Stimulated activated CD4-positive, alpha-beta T cell treated with anti-CD3 and anti-CD28 coated beads, Interleukin-2, amount 100 ng/mL, for 4 hours (primary cell): ENCODE measurements around the gene KRT37.

ENCODE experiments used
- DNase-seq: peaks from one replicate; pipeline ENCODE4 v3.0.0-alpha.2; 2020; ENCODE audit warnings: low read depth

KRT37 gene

DNA sequence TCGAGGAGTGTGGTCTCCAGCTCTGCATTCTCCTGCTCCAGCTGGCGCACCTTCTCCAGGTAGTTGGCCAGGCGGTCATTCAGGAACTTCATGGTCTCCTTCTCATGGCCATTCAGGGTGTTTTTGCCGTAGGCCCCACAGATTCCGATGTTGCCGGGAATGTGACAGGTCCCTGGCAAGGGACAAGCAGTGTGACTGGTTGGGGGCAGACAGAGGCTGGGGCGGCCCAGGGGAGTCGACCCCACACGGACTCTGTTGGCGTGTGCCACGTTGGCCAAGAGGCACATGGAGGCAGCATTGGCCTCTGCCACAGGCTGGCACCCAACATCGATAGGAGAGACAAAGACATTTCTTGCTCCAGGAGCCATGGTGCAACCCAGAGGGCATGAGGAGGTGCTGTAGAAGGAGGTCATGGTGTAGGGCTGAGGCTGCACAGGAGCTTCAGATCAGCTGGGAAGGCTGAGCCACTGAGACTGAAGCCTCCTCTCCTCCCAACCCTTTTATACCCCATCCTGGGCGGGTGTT lies at the start of gene KRT37:
KRT37 (minus strand) TSS at position 475 of the 525 bp plus-strand sequence; CDS start at position 413, 62 bp downstream.
- no peak for DNase-seq

DNA sequence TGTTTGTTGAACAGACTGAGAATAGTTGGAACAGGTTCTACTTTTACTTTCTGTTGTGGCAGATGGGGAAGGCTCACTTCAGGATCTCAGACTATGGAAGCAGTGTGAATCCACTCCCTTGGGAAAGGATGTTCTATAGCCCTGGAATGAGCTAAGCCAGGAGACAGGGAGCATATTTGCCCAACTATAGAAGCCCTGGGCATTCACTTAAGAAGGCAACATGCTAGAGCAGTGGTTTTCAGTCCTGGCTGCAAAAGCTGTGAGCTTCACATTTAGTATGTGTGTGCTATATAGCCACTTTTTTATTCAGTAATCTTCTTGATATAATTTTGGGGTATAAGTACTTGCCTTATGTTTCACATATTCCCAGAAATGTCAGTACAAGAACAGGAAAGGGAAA lies 44.0 kb upstream of the KRT37 start:
- no peak for DNase-seq

DNA sequence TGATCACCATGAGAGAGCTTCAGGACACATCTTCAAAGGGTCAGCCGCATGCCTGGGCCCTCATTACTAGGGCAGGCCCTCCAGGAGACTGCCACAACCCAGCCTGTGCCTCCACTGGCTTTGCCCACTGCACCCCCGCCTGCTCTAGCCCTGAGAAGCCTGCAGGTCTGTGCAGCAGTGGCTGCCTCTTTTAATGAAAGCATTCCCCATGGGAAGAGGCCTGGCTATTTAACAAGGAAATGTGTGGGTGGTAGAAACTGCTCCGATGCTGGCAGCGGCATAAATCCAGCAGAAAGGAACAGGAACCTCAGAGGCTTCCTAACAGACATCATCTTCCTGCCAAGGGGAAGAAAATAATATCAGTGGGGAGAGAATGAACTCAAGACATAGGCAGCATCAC lies 43.2 kb upstream of the KRT37 start:
- no peak for DNase-seq

DNA sequence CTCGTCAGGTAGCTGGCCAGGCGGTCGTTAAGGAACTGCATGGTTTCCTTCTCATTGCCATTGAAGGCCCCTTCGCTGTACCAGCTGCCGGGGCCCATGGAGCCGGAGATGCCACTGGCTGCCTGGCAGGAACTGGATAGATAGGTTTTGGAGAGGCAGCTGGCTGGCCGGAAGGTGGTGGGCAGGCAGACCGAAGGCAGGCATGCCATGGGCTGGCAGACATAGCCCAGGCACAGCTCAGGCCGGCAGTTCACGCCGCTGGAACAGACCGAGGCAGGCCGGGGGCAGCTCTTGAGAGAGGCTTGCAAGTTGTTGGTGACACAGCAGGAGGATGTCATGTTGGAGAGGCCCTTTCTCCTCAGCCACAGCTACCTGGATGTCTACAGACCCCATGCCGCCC lies 42.6 kb upstream of the KRT37 start, which contains the start of gene KRT32:
KRT32 (minus strand) TSS at position 399 of the 400 bp plus-strand sequence; CDS start at position 338, 61 bp downstream.
- no peak for DNase-seq

DNA sequence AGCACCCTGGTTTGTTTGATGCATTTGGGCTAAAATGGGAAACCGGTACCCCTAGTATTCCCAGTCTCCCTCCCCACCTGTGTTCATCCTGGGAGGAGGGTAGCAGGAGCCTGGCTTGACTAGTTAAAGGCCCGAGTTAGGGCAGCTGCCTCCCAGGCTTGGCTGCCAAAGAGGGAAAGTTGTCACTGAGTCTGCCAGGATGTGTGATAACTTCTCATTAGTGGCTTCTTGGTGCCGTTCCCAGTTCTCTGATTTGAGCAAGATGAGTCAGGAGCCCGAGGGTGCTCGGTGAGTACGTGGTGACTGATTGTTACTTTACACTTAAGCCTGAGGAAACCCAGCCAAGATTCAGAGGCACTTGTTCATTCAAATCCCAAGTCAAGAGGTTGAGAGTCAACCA lies 40.3 kb upstream of the KRT37 start:
- no peak for DNase-seq

DNA sequence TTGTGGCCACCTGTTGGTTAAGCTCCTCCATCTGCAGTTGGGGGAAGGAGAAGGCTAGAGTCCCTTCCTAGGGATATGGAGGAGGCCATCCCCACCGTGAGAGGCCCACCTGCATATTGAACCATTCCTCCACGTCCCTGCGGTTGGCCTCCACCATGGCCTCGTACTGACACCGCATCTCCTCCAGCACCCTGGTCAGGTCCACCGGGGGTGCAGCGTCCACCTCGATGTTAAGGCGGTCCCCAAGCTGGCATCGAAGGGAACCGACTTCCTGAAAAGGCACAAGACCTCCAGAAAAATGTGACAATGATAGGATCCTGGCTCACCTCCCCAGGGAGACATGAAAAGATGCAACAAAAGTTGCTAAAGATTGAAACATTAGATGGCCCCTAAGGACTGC lies 39.8 kb upstream of the KRT37 start:
- no peak for DNase-seq

DNA sequence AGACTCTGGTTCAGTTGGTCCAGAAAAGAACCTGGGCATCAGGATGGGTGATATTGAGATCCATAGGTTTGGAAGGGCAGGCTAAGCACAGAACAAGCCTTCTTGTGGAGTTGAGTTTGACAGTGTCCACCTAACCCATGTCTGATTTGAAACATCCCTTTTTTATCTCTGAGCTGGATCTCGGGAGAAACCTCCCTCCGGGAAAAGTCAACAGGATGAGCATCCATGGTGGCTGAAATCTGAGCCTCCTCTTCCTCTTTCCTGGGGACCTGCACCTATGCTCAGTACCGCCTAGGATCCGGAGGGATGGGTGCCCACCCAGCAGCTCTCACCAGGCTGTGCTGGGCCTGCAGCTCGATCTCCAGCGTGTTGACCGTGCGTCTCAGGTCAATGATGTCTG lies 39.4 kb upstream of the KRT37 start:
- no peak for DNase-seq

DNA sequence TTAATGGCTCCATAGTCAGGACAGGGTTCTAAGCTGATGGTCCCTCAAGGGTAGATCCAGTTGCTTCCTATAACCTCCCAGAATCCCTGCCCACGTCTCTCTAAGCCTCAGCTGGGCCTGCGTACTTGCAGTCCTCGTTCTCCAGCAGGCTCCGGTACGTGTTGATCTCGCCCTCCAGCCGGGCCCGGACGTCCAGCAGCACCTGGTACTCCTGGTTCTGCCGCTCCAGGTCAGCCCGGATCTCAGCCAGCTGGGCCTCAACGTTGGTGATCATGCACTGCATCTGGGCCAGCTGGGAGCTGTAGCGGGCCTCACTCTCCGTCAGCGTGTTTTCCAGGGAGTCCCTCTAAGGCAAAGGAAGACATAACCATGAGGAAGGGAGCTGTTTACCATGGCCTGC lies 38.3 kb upstream of the KRT37 start:
- no peak for DNase-seq

DNA sequence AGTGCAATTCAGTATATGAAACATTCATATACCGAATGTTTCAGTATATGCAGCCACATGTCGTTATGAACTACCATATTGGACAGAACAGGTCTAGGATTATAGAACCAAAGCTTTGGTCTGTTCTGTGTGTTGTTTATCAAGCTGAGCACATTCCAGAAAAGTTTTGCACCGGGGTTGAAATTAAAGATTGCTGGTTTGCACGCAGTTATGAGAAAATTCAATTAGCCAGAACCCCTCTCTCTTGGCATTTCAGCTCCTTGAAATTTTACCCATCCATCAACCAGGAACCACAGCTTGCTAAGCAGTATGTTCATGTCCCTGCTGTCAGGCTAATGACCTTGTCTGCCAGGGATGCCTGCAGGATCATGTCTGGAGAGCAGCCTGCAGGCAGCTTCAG lies 33.3 kb upstream of the KRT37 start:
- DNase-seq = no peak

DNA sequence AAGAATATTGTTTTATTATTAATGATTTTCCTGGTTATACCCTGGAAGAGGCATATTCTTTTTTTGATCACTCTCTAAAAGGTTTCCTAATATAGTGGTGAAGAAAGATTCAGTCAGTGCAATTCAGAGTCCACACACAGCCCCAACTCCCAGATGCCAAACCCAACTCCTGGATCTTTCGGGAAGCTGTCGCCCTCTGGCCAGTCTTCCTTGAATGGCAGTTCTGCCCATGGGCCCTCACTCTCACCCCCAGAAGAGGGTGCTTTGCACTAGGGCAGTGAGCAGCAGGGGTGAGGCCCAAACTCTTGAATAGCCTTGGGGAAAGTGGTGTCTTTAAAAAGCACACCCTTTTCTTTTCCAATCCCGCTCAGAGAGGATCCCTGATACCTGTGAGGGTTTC lies 31.8 kb upstream of the KRT37 start:
- no peak for DNase-seq

DNA sequence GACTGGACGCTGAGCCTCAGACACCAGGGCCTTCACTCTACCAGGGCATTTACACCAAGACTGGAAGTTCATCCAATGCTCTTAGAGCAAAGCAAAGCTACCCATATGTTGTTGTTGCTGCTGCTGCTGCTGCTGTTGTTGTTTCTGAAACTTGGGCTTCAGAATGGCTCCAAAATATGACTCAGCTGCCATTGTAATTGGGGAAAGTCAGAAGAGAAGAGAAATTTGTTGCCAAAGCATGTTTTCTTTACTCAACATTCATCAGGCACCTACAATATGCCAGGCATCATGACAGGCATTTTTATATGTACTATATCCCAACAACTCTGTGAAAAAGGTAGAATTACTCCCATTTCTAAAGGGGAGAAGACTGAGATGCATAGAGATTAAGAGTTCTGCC lies 30.9 kb upstream of the KRT37 start:
- DNase-seq = no peak

DNA sequence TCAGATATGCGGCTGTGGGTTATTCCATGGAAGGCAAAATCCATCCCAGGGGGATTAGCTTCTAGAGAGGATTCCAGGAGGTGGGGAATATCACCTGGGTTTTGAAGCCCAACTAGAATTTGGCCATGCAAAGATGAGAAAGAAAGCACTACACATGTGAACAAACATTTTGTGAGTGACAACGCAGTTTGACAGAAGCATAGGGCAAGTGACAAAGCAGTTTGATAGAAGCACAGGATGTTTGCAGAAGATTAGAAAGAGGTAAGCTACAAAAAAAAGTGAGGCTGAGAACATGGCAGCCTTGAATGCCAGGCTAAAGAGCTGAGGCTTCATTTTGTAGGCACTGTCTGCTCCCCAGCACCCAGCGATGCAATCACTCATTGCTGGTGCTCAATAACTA lies 28.7 kb upstream of the KRT37 start:
- DNase-seq = no peak

DNA sequence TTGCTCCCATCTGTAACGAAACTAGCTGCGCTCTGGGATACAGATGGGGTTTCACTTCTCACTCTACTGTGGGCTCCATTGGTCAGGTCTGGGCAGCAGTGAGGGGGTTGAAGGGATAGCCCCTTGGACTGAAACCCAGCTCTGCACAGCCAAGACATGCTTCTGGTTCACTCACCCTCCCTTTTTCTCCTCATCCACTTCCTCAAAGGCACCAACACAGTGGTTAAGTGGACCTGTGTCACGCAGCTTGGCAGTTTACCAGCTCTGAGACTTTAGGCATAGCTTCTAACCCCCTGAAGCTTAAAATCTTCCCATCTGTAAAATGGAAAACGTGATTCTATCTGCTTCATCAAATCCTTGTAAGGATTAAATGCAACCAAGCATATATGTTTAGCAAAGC lies 27.9 kb upstream of the KRT37 start:
- DNase-seq = no peak

DNA sequence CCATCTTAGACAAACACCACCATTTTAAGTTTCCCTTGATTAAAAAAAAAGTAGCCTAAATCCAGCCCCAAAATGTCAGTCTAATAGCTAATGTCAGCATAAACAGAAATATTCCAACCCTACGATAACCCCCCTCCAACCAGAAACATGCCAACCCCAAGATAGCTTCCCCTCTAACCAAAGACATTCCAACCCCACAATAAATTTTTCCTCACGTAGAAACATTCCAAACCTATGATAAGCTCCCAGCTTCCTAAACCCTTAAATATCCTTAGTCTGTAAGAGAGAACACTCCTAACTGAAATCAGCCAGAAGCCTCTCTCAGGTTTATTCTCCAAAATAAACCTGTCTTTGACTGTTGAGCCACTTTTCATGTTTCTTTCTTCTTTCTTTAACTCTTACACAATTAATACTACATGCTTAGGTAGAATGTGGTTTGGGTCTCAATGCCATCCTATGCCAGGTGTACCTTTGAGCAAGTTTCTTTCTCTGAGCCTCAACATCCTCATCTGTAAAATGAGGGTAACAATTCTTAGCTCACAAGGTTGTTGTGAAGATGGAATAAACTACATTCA lies 26.9 kb upstream of the KRT37 start:
- DNase-seq = no peak

DNA sequence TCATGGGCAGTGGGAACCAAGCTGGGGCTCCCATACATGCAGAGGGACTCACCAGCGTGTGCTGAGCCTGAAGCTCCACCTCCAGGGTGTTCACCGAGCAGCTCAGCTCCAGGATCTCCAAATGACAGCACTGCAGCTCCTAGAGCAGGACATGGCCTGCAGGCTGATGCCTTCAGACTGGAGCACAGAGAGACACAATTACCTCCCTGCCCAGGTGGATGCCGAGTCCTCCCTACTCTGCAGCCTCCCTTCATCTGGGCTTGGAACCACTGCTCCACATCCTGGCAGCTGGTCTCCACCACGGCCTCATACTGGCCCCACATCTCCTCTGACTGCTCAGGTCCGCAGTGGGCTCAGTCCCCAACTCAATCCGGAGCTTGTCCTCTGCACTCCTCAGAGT lies 24.6 kb upstream of the KRT37 start:
- DNase-seq = no peak

DNA sequence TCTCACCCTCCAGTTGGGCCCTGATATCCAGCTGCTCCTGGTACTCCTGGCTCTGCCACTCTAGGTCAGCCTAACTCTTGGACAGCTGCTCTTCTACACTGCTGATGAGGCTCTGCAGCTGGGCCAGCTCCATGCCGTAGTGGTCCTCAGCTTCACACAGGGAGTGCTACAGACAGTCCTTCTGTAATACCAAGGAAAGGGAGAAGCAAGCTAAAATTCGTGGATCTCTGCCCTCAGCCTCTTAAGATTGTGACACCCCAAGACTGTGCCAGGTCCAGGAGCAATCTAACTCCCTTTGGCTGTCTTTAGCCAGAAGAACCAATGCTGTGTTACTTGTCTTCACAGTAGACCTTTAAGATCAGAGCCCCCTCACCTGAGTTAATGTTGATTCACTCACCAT lies 24.1 kb upstream of the KRT37 start:
- DNase-seq = no peak

DNA sequence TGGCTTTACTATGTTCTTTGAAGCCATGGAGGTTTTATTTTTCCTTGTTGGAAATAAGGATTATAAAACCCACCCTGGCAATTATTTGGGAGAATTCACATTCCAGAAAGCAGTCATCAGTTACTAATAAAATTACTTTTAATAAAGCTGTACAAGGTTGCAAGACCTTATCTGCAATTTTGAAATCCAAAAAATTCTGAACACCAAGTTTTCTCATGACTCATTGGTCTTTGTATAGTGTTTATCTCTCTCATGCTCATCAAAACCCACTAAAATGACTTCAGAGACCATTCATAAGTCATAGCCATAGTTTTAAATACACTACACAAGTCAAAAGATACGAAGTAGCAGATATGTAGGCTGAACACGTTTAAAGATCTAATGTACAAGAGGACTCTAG lies 22.4 kb upstream of the KRT37 start:
- no peak for DNase-seq

DNA sequence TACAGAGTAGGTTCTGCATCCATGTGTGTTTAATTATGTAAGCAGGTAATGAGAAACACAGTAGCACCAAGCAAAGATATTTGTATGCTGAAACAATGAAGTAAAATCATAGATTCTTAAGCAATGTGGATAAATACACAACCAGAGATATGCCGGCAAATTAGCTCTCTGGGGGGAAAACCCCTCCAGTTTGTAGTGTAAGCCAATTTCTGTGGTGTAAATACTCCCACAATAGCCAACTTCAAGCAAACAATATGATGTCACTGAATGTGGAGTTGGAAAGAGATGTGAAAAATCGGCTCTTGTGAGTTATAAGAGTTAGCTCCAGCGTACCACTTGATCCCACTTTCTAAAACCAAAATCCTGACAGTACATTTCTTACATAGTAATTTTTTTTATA lies 20.3 kb upstream of the KRT37 start:
- no peak for DNase-seq

DNA sequence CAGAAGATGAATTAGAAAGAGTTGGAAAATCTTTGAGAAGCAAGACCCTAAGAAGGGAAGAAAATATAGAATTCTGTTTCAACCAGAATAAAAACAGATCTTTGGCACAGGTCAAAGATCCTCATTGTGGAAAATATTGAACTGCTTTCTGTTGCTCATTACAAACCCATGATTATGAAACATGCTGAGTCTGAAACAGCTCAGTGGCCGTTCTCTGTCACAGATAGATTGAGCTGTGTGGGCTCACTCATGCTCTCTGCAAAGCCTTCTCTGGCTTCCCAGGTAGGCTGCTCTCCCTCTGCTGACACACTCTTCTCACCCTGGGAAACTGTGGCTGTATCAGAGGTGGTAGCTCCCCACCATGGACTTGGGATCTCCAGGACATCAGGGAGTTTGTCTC lies 19.8 kb upstream of the KRT37 start:
- no peak for DNase-seq

DNA sequence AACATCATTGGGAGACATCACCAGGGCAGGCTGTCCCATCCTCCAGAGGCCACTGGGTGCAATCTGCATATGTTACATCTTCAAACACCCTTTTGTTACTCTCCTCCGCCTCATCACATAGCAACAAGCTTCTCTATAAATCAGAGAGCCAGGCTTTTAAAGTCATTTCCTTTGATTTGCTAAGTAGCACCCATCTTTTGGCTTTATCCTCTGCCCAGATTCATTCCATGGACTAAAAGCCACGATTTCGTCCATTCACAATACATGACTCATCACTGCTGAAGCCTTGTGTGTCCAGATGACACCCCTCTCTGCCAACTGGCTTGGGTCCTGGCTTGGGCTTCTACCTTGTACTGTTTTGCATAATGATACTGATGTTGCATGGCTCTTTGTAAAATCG lies 18.4 kb upstream of the KRT37 start:
- DNase-seq = no peak

DNA sequence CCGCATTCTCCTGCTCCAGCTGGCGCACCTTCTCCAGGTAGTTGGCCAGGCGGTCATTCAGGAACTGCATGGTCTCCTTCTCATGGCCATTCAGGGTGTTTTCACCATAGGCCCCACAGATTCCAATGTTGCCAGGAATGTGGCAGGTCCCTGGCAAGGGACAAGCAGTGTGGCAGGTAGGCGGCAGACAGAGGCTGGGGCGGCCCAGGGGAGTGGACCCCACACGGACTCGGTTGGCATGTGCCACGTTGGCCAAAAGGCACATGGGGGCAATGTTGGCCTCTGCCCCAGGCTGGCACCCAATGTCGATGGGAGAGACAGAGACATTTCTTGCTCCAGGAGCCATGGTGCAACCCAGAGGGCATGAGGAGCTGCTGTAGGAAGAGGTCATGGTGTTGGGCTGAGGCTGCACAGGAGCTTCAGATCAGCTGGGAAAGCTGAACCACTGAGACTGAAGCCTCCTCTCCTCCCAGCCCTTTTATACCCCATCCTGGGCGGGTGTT lies 16.2 kb upstream of the KRT37 start, which contains the start of gene KRT38:
KRT38 (minus strand) TSS at position 453 of the 503 bp plus-strand sequence; CDS start at position 391, 62 bp downstream.
- no peak for DNase-seq

DNA sequence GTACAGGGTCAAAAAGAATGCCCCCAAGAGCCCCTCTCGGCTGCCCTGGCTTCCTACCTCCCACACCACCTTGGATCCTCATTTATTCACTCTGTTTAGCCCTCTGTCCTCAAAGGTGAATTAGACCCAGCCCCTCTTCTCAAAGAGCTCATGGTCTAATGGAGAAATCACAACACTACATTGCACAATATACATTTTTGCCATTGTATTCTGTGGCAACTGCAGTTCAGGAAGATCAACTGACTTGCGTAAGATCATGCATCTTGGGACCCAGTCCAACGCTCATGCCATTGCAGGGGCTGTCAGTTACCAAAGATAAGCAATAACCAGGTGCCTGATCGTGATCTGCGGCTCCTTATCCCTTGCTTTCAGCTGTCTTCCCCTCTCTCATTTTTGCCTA lies 15.0 kb upstream of the KRT37 start:
- no peak for DNase-seq

DNA sequence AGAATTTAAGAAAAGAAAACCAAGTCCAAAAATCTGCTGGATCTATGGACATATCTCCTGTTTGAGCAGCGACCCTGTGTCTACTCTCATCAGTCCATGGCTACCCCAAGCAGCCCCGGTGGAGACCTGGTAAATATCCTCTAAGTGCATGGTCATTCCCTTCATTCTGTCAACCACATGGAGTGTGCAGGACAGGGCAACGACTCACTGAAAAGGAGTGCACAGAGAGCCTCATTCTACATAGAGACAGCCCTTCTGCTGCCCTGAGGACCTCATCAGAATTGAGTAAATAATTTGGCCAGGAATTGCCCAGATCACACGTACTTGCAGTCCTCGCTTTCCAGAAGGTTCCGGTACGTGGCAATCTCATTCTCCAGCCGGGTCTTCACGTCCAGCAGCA lies 13.4 kb upstream of the KRT37 start:
- no peak for DNase-seq

DNA sequence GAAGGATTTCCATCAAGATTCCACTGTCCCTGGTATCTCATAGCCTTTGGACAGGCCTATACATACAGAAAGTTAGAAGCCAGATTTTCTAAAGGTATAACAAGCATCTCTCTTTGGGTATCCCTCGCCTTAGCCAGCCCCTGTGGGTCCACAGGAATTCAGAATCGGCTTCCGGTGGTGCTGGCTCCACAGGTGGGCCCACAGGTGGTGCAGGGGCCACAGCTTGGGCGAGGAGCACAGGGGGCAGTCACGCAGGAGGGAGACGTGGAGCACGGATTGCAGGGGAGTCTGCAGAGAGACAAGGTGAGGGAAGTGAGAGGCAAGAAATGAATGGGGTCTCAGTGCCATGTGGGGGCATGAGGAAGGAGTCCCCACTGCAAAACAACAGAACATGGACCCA lies 12.9 kb upstream of the KRT37 start:
- no peak for DNase-seq
